ENCODE data around the gene TTI1. TPM values are rescaled to one million over a fixed set of nuclear protein-coding genes. Genes with fewer than 3 reads are reported as not detected.
A peak's percentile ranks its signal among the peaks of the same experiment; 100 is the strongest.

The TTI1 gene
- total RNA-seq, 1 donor from 2014 or later = 22.4 TPM

DNA sequence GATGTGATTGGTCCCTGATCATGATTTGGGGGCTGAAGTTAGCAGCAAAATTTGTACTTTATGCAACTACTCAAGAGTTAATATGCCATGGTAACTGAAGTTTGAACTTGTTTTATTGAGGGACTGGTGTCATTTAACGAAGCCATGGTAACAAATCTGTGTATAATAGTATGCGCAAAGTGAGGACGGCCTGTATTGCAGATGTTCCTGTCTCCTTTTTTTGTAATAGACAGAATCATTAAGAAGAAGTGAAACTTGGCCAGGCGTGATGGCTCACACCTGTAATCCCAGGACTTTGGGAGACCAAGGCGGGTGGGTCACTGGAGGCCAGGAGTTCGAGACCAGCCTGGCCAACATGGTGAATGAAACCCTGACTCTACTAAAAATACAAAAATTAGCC lies 22.6 kb upstream of the TTI1 start:
- no peak overlapping the region for H3K9ac ChIP-seq (ENCODE audit: low read depth in 1 of 3, low read length in 3 of 3)
- peaks cover 0 to 11% (median 11%) of the 10 kb centered on the region in 3 donors for H3K4me1 ChIP-seq (ENCODE audit: control insufficient read depth in 3 of 3, insufficient read depth in 3 of 3, low read length in 3 of 3)
- H3K36me3 ChIP-seq (ENCODE audit: control insufficient read depth in 3 of 3, insufficient read depth in 3 of 3, low read length in 3 of 3) = peaks cover 14 to 34% (median 17%) of the 10 kb centered on the region in 3 donors
- no peaks in the 10 kb centered on the region for H3K27me3 ChIP-seq (ENCODE audit: control insufficient read depth in 3 of 3, insufficient read depth in 3 of 3, low read length in 3 of 3)
- no peaks in the 10 kb centered on the region for H3K9me3 ChIP-seq (ENCODE audit: control insufficient read depth in 3 of 3, low read length in 3 of 3)
- no peak overlapping the region for H3K27ac ChIP-seq (ENCODE audit: low read depth, low read length)
- H3K4me3 ChIP-seq (ENCODE audit: low read length in 3 of 3) = no peak overlapping the region

GRCh38 chr20:38055294-38055693 lies 22.0 kb upstream of the TTI1 start:
- H3K9ac ChIP-seq (ENCODE audit: low read depth in 1 of 3, low read length in 3 of 3) = no peak overlapping the region
- H3K27me3 ChIP-seq (ENCODE audit: control insufficient read depth in 3 of 3, insufficient read depth in 3 of 3, low read length in 3 of 3) = no peaks in the 10 kb centered on the region
- peaks cover under 1 to 16% (median 12%) of the 10 kb centered on the region in 3 donors for H3K4me1 ChIP-seq (ENCODE audit: control insufficient read depth in 3 of 3, insufficient read depth in 3 of 3, low read length in 3 of 3)
- no peak overlapping the region for H3K27ac ChIP-seq (ENCODE audit: low read depth, low read length)
- no peaks in the 10 kb centered on the region for H3K9me3 ChIP-seq (ENCODE audit: control insufficient read depth in 3 of 3, low read length in 3 of 3)
- no peak overlapping the region for H3K4me3 ChIP-seq (ENCODE audit: low read length in 3 of 3)
- peaks cover 12 to 34% (median 18%) of the 10 kb centered on the region in 3 donors for H3K36me3 ChIP-seq (ENCODE audit: control insufficient read depth in 3 of 3, insufficient read depth in 3 of 3, low read length in 3 of 3)

DNA sequence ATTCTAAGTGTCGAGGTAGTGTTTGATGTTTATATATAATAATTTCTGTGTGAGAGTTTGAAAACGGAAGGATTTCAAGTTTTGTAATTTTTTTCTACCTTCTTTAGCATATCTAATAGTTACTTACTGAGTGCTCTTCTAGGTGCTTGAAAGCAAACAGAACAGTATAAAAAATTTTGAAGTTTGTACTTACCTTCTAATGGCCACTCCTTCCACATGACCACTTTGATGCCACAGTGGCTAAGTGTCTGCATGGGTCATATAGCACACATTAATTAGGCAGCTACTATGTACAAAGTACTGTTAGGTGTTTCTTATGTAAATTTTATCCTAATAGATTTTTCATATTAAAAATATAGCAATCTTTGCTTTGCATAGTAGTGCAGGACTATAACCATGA lies 21.4 kb upstream of the TTI1 start:
- H3K9me3 ChIP-seq (ENCODE audit: control insufficient read depth in 3 of 3, low read length in 3 of 3) = no peaks in the 10 kb centered on the region
- H3K9ac ChIP-seq (ENCODE audit: low read depth in 1 of 3, low read length in 3 of 3) = no peak overlapping the region
- no peak overlapping the region for H3K27ac ChIP-seq (ENCODE audit: low read depth, low read length)
- H3K36me3 ChIP-seq (ENCODE audit: control insufficient read depth in 3 of 3, insufficient read depth in 3 of 3, low read length in 3 of 3) = peaks cover 17 to 34% (median 19%) of the 10 kb centered on the region in 3 donors
- H3K27me3 ChIP-seq (ENCODE audit: control insufficient read depth in 3 of 3, insufficient read depth in 3 of 3, low read length in 3 of 3) = no peaks in the 10 kb centered on the region
- H3K4me3 ChIP-seq (ENCODE audit: low read length in 3 of 3) = no peak overlapping the region
- H3K4me1 ChIP-seq (ENCODE audit: control insufficient read depth in 3 of 3, insufficient read depth in 3 of 3, low read length in 3 of 3) = peaks cover 7 to 22% (median 19%) of the 10 kb centered on the region in 3 donors

- Histone ChIP-seq H3K36me3 (ENCODE audit: control insufficient read depth in 3 of 3, insufficient read depth in 3 of 3, low read length in 3 of 3) (peaks cover 8 to 26% (median 8%) of the 10 kb centered on the region in 3 donors), H3K4me1 (ENCODE audit: control insufficient read depth in 3 of 3, insufficient read depth in 3 of 3, low read length in 3 of 3) (peaks cover 10 to 31% (median 20%) of the 10 kb centered on the region in 3 donors), H3K4me3 (ENCODE audit: low read length in 3 of 3) (no peak overlapping the region), H3K9ac (ENCODE audit: low read depth in 1 of 3, low read length in 3 of 3) (peak overlapping the region in 1 of 3 donors; percentile 5), H3K27ac (ENCODE audit: low read depth, low read length) (no peak overlapping the region), H3K9me3 (ENCODE audit: control insufficient read depth in 3 of 3, low read length in 3 of 3) (no peaks in the 10 kb centered on the region), H3K27me3 (ENCODE audit: control insufficient read depth in 3 of 3, insufficient read depth in 3 of 3, low read length in 3 of 3) (no peaks in the 10 kb centered on the region)
Observed at GRCh38 chr20:38052870-38053269, 19.6 kb upstream of the TTI1 start.

- Histone ChIP-seq H3K36me3 (ENCODE audit: control insufficient read depth in 3 of 3, insufficient read depth in 3 of 3, low read length in 3 of 3) (peaks cover 7 to 25% (median 8%) of the 10 kb centered on the region in 3 donors), H3K27me3 (ENCODE audit: control insufficient read depth in 3 of 3, insufficient read depth in 3 of 3, low read length in 3 of 3) (no peaks in the 10 kb centered on the region), H3K4me1 (ENCODE audit: control insufficient read depth in 3 of 3, insufficient read depth in 3 of 3, low read length in 3 of 3) (peaks cover 16 to 43% (median 24%) of the 10 kb centered on the region in 3 donors), H3K9ac (ENCODE audit: low read depth in 1 of 3, low read length in 3 of 3) (no peak overlapping the region), H3K9me3 (ENCODE audit: control insufficient read depth in 3 of 3, low read length in 3 of 3) (no peaks in the 10 kb centered on the region), H3K4me3 (ENCODE audit: low read length in 3 of 3) (no peak overlapping the region), H3K27ac (ENCODE audit: low read depth, low read length) (peak overlapping the region; percentile 28)
Observed at GRCh38 chr20:38050686-38051085, 17.4 kb upstream of the TTI1 start.

DNA sequence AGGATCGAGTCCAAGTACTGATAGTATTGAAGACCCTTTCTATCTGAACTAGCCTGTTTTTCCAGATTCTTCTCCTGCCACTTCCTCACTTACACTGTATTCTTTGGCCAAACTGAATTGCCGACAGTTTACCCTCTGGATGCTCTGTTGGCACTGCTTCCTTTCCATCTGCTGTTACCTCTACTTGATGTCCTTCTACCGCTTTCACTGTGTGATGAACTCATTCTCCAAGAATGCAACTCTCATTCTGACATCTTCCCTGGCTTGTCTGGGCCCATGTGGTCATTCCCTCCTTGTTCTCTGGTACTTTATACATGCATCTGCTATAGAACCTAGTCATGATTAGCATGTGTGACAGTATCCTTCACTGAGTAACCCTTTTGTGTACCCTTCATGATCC lies 16.5 kb upstream of the TTI1 start:
- no peaks in the 10 kb centered on the region for H3K9me3 ChIP-seq (ENCODE audit: control insufficient read depth in 3 of 3, low read length in 3 of 3)
- H3K27ac ChIP-seq (ENCODE audit: low read depth, low read length) = peak overlapping the region; percentile 28
- peaks cover 7 to 28% (median 8%) of the 10 kb centered on the region in 3 donors for H3K36me3 ChIP-seq (ENCODE audit: control insufficient read depth in 3 of 3, insufficient read depth in 3 of 3, low read length in 3 of 3)
- no peaks in the 10 kb centered on the region for H3K27me3 ChIP-seq (ENCODE audit: control insufficient read depth in 3 of 3, insufficient read depth in 3 of 3, low read length in 3 of 3)
- H3K9ac ChIP-seq (ENCODE audit: low read depth in 1 of 3, low read length in 3 of 3) = peak overlapping the region in 1 of 3 donors; percentile 28
- no peak overlapping the region for H3K4me3 ChIP-seq (ENCODE audit: low read length in 3 of 3)
- H3K4me1 ChIP-seq (ENCODE audit: control insufficient read depth in 3 of 3, insufficient read depth in 3 of 3, low read length in 3 of 3) = peaks cover 16 to 43% (median 24%) of the 10 kb centered on the region in 3 donors

- peaks cover 13 to 51% (median 21%) of the 10 kb centered on the region in 3 donors for H3K36me3 ChIP-seq (ENCODE audit: control insufficient read depth in 3 of 3, insufficient read depth in 3 of 3, low read length in 3 of 3)
- H3K9me3 ChIP-seq (ENCODE audit: control insufficient read depth in 3 of 3, low read length in 3 of 3) = no peaks in the 10 kb centered on the region
- H3K4me1 ChIP-seq (ENCODE audit: control insufficient read depth in 3 of 3, insufficient read depth in 3 of 3, low read length in 3 of 3) = peaks cover 19 to 48% (median 22%) of the 10 kb centered on the region in 3 donors
- no peak overlapping the region for H3K9ac ChIP-seq (ENCODE audit: low read depth in 1 of 3, low read length in 3 of 3)
- H3K27me3 ChIP-seq (ENCODE audit: control insufficient read depth in 3 of 3, insufficient read depth in 3 of 3, low read length in 3 of 3) = no peaks in the 10 kb centered on the region
- no peak overlapping the region for H3K27ac ChIP-seq (ENCODE audit: low read depth, low read length)
- H3K4me3 ChIP-seq (ENCODE audit: low read length in 3 of 3) = no peak overlapping the region
Observed at GRCh38 chr20:38046572-38046971, 13.3 kb upstream of the TTI1 start.

- H3K36me3 ChIP-seq (ENCODE audit: control insufficient read depth in 3 of 3, insufficient read depth in 3 of 3, low read length in 3 of 3) = peaks cover 8 to 37% (median 25%) of the 10 kb centered on the region in 3 donors
- no peaks in the 10 kb centered on the region for H3K9me3 ChIP-seq (ENCODE audit: control insufficient read depth in 3 of 3, low read length in 3 of 3)
- H3K27me3 ChIP-seq (ENCODE audit: control insufficient read depth in 3 of 3, insufficient read depth in 3 of 3, low read length in 3 of 3) = no peaks in the 10 kb centered on the region
- no peak overlapping the region for H3K27ac ChIP-seq (ENCODE audit: low read depth, low read length)
- no peak overlapping the region for H3K9ac ChIP-seq (ENCODE audit: low read depth in 1 of 3, low read length in 3 of 3)
- no peak overlapping the region for H3K4me3 ChIP-seq (ENCODE audit: low read length in 3 of 3)
- peaks cover 11 to 33% (median 15%) of the 10 kb centered on the region in 3 donors for H3K4me1 ChIP-seq (ENCODE audit: control insufficient read depth in 3 of 3, insufficient read depth in 3 of 3, low read length in 3 of 3)
Observed at GRCh38 chr20:38044685-38045084, 11.4 kb upstream of the TTI1 start.

DNA sequence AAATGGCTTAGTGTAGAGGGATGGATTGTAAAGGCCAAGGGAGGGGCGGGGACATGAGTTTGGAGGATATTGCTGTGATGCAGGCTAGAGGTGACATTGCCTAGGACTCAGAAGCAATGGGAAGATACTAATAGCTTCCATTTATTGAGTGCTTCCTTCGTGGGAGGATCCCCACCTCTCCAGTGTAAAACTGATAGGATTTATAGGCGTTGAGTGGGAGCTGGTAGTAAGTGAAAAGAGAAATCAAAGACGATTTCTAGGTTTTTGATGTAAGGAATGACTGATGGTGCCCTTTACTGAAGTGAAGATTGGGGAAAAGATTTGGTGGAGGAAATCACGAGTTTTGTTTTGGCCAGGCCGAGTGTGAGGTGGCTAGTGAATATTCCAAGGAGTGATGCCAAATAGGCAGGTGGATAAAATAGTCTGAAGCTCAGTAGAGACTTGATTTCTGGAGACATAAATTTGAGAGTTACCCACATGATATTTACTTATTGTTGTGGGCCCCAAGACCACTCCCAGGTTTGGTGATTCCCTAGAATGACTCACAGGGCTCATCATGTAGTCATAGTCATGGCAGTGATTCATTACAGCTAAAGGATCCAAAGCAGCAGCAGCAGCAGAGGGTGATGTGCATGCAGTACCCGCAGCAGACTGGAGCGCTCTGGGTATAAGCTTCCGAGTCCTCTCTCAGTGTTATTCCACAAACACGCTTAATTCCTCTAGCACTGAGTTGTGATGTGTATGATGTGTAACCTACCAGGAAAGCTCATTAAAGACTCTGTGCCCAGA lies 10.4 kb upstream of the TTI1 start:
- Histone ChIP-seq H3K9me3 (ENCODE audit: control insufficient read depth in 3 of 3, low read length in 3 of 3) (no peaks in the 10 kb centered on the region), H3K4me1 (ENCODE audit: control insufficient read depth in 3 of 3, insufficient read depth in 3 of 3, low read length in 3 of 3) (peaks cover 10 to 28% (median 11%) of the 10 kb centered on the region in 3 donors), H3K9ac (ENCODE audit: low read depth in 1 of 3, low read length in 3 of 3) (no peak overlapping the region), H3K27ac (ENCODE audit: low read depth, low read length) (no peak overlapping the region), H3K36me3 (ENCODE audit: control insufficient read depth in 3 of 3, insufficient read depth in 3 of 3, low read length in 3 of 3) (peaks cover 8 to 34% (median 24%) of the 10 kb centered on the region in 3 donors), H3K4me3 (ENCODE audit: low read length in 3 of 3) (no peak overlapping the region), H3K27me3 (ENCODE audit: control insufficient read depth in 3 of 3, insufficient read depth in 3 of 3, low read length in 3 of 3) (no peaks in the 10 kb centered on the region)

DNA sequence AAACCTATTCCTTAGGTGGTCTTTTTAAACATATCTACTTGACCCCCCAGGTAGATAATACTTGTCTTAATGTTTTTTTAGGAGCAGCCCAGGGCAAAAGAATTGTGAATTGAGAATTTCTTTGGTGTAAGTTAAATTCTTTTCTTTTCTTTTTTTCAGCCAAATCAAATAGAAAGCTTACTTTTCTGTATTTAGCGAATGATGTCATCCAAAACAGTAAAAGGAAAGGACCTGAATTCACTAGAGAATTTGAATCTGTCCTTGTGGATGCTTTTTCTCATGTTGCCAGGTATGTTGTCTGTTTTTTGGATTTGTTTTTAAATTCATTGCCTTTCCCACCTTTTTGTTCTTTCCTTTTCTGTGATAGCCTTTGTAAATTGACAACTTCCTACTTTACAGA lies 7.0 kb upstream of the TTI1 start:
- H3K9ac ChIP-seq (ENCODE audit: low read depth in 1 of 3, low read length in 3 of 3) = no peak overlapping the region
- H3K4me3 ChIP-seq (ENCODE audit: low read length in 3 of 3) = no peak overlapping the region
- no peaks in the 10 kb centered on the region for H3K27me3 ChIP-seq (ENCODE audit: control insufficient read depth in 3 of 3, insufficient read depth in 3 of 3, low read length in 3 of 3)
- no peaks in the 10 kb centered on the region for H3K9me3 ChIP-seq (ENCODE audit: control insufficient read depth in 3 of 3, low read length in 3 of 3)
- H3K36me3 ChIP-seq (ENCODE audit: control insufficient read depth in 3 of 3, insufficient read depth in 3 of 3, low read length in 3 of 3) = peaks cover 8 to 36% (median 26%) of the 10 kb centered on the region in 3 donors
- H3K4me1 ChIP-seq (ENCODE audit: control insufficient read depth in 3 of 3, insufficient read depth in 3 of 3, low read length in 3 of 3) = peaks cover 18 to 39% (median 18%) of the 10 kb centered on the region in 3 donors
- H3K27ac ChIP-seq (ENCODE audit: low read depth, low read length) = no peak overlapping the region
